HUDEP-2 (cell line): ENCODE data around the gene PGA3.
"Not testable (repeated sequence)": the region's sequence is repeated elsewhere in the genome, so short reads cannot be mapped to it uniquely, and the experiment has no call there.

Source experiments
- DNase-seq, 76 experiments: peaks; one replicate each; lab custom pipeline; 2025; ENCODE audit not compliant: unreplicated experiment in 76 of 76; lab: John Stamatoyannopoulos, UW

Gene PGA3

DNA sequence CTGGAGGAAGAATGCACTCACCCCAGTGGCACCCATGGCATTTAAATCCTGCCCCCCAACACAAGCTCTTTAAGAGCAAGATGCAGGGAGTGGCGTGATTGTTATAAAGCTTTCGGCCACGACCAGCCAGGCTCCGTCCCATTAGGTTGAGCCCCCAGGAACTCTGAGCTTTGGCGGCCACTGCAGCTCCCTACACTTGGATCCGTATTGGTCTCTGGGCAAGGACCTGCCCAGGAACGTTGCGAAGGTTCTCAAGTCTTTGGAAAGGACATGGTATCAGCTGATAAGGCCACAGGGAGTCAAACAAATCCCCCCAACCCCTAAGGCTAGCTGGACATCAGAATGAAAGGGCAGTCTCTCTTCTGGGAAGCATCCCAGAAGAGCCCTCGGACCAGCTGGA, 32.7 kb upstream of the PGA3 start:
- no peak for DNase-seq

GRCh38 chr11:61171907-61172306, 31.4 kb upstream of the PGA3 start:
- DNase-seq: no peak

GRCh38 chr11:61172356-61172755, 31.0 kb upstream of the PGA3 start:
- DNase-seq: no peak

GRCh38 chr11:61172888-61173287, 30.4 kb upstream of the PGA3 start:
- no peak for DNase-seq

DNA sequence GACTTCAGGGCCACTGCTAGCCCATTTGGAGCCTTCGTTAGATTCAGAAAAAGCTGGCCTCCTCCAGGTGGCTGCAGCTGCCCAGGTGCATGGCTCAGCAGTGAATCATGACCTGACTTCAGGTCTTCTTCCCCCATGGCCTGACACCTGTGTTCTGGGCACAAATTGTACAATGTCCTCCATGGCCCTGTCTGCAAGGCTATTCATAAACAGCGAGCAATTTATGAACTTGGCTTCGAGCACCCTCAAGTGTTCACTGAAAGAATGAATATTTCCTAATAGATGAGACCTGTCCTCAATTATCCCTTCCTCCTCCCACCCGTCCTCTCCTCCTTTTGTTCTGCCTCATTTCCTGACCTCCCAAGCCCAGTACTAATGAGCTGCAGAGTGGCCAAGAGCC, 29.9 kb upstream of the PGA3 start:
- peak in 6 of 76 experiments; percentile 7 to 24 (median 20) for DNase-seq

DNA sequence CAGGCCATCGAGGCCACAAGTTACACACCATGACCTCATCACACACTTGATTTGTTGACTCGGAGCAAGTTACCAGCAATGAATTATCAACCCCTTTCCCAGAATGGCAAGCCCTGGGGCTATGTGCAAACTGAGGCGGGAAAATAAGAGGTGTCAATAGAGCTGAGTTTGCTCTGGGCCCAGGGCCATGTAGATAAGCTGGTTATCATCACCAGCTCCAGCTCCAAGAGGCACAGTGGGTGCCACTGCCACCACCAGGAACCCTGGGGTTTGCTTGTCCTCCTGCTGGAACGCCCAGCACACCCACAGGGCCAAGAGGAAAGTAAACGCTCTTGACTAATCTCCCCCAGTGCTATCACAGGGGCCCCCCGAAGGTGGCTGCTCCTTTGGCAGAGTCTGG, 29.0 kb upstream of the PGA3 start:
- DNase-seq: peak in 70 of 76 experiments; percentile 7 to 87 (median 62)

- DNase-seq: no peak
Measured at GRCh38 chr11:61174949-61175348, 28.4 kb upstream of the PGA3 start.

DNA sequence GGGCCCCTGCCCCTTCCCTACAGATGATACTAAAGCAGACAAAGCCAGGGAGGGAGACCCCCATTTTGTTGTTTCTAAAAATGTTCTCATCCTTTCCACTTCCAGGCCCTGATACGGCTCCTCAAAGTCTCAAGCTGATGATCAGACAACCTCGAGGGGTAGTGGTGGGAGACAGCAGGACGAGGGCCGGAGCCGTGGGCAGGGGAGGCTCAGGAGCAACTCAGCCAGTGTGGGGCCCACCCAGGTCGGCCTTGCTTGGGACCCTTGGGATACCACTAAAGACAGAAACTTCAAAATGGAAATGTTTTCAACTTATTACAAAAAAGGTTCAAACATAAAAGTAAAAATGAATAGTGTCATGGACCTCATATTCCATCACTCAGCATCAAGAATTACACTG, 26.9 kb upstream of the PGA3 start:
- no peak for DNase-seq

GRCh38 chr11:61180205-61180604, 23.1 kb upstream of the PGA3 start:
- not testable (repeated sequence) for DNase-seq

DNA sequence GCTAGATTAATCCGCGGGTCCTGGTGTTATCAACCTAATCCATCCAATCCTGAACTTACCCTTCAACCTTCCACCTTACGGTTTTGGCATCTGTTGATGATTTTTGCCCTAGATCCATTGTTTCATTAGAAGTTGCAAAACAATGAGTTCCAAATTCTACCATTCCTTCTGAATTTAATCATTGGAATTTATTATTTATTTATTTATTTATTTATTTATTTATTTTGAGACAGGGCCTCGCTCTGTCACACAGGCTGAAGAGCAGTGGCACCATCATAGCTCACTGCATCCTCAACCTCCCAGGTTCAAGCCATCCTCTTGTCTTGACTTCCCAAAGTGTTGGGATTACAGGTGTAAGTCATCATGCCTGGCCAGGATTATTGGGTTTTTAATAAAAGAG, 21.8 kb upstream of the PGA3 start:
- no peak for DNase-seq

DNA sequence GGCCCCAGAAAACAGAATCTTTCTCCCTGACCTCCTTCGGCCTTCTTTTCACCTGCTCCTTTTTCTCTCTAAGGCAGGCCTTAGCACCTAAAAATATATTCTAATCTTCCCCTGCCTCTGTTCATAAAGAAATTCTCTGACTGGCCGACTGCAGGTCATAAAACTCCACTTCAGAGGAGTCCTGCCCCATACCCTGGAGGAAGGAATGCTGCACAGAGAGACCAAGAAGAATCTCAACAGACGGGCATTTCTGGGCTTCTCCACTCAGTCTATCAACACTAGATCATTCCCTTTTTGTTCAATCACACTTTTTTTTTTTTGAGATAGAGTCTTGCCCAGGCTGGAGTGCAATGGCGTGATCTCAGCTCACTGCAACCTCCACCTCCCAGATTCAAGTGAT, 19.7 kb upstream of the PGA3 start:
- DNase-seq: no peak

- DNase-seq: no peak
Measured at GRCh38 chr11:61186504-61186903, 16.8 kb upstream of the PGA3 start.

- peak in 65 of 76 experiments; percentile 8 to 78 (median 50) for DNase-seq
Measured at GRCh38 chr11:61187505-61188130, 15.7 kb upstream of the PGA3 start.

GRCh38 chr11:61189933-61190332, 13.4 kb upstream of the PGA3 start:
- no peak for DNase-seq

DNA sequence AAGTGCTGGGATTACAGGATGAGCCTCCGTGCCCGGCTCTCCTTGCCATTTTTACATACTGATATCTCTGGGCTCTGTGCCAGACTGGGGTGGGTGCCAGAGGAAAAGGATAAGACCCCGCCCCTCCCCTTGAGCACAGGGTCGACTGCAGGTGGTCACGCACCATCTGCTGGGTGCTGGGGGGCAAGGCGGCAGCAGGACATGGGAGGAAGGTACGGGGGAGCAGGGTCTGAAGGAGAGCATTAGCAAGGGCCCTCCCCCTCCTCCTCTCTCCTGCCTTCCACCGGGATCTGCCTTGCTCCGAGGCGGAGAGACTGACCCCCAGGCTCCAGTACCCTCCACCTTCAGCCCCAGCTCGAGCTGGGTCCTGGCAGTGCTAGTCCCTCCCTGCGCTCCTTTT, 9.7 kb upstream of the PGA3 start:
- no peak for DNase-seq

GRCh38 chr11:61194169-61194671, 9.1 kb upstream of the PGA3 start:
- DNase-seq: no peak

DNA sequence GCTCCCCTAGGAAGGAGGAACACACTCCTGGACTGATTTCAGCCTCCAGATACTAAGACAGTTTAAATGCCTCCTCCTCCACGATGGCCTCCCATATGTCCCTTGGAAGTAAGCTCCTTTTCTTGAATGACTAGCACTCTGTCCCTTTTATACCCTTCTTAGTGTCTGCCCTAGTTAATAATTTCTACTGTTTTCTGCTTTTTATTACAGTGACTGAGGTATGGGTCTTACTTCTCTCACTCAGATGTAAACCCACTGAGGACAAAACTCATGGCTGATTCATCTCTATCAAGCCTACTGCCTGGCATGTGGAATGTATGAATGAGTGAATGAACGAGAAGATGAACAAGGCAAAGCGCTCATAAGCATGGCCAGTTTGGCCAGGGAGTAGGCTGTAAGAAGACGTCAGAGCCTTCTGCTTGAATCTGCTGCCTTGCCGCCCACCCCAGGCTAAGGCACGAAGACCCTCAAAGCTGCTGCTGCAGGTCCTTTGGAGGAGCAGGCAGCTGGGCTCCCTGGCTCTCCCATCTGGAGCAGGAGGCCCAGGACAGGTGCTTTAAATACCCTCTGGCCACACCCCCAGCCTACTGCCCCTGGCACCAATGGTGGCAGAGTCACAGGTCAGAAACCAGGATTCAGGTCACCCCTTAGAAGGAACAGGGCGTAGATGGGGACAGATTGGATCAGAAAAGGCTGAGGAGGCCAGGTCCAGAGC, 8.2 kb upstream of the PGA3 start:
- DNase-seq: no peak

DNA sequence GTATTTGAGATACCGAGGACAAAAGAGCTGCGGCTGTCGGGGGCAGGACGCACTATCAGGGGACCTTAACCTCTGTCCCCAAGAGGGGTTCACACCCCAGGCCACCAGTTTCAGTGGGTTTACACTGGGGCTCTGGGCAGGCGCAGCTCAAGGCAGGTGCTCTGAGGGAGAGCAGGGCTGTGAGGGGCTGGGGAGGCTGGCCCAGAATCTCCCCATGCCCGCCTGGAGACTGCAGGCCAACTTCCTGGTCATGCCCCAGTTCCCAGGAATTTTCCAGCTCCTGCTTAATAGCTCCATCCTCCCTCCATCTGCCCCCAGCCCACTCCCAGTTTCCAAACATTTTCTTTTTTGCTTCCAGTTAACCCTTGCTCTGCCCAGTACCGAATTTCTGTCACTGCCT, 7.6 kb upstream of the PGA3 start:
- no peak for DNase-seq

- no peak for DNase-seq
Measured at GRCh38 chr11:61198361-61198760, 5.0 kb upstream of the PGA3 start.

DNA sequence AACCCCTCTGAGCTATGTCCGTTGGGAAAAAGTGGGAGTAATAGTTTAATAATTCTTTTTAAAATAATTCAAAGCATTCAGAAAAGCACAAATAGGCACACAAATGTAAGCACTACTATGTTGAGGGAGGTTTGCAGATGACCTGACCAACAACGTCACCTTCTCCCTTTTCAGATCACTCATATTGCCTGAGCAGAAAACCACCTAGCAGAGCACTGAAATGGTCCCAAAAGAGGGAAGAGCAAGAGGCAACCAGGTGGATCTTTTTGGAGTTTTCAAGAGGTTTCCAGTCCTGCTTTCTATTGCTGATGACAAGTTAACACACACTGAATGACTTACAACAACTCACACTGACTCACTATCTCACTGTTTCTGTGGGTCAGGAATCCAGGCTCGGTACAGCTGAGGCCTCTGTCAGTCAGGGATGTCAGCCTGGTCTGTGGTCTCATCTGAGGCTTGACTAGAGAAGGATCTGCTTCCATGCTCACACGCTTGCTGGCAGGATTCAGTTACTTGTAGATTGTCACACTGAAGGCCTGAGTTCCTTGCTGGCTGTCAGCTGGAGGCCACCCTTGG, 4.3 kb upstream of the PGA3 start:
- no peak for DNase-seq

GRCh38 chr11:61201476-61201875, 1.8 kb upstream of the PGA3 start:
- DNase-seq: no peak

DNA sequence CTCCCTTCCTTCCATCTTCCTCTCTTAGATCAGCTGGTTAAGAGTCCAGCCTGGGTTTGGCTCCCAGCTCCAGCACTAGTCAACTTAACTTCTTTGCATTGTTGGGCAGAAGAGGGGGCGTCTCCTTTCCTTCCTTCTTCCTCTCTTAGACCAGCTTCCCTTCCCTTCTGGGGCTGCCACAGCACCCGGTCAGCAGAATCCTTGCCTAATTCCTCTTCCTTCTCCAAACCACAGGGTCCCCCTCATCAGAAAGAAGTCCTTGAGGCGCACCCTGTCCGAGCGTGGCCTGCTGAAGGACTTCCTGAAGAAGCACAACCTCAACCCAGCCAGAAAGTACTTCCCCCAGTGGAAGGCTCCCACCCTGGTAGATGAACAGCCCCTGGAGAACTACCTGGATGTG, 558 bp downstream of the PGA3 start:
- not testable (repeated sequence) for DNase-seq
